PC-3 (cell line): ENCODE results near the gene IKBKE. TPM values are rescaled to one million over a fixed set of nuclear protein-coding genes. Genes with fewer than 3 reads are reported as not detected.

ENCODE experiments used
- ATAC-seq: fragments of 200-7000 bp; cut with Tn5 transposase; 2 replicates; pipeline ENCODE4 v1.9.1; 2020; ENCODE audit warnings: mild to moderate bottlenecking, moderate library complexity
- BruUV-seq: library from RNA; stranded (reverse); fragments of 400-500 nt; replicated peaks from 2 replicates; lab custom pipeline; 2021; lab: Mats Ljungman, UMichigan
- CTCF ChIA-PET: fragments of 300-600 bp; sonication (Branson Sonifier 250); formaldehyde crosslinking; loops from one replicate; lab custom pipeline; 2022; ENCODE audit warnings: antibody characterized with exemption; lab: Charles Lee
- POLR2A ChIA-PET: fragments of 300-600 bp; sonication (Branson Sonifier 250); formaldehyde crosslinking; loops from one replicate; lab custom pipeline; 2022; ENCODE audit warnings: antibody characterized with exemption; ENCODE audit not compliant: unreplicated experiment; lab: Charles Lee
- DNase-seq: peaks from one replicate; pipeline ENCODE4 v3.0.0-alpha.2; 2015
- H2AFZ ChIP-seq: fragments of 300-600 bp; sonication (generic); 2 replicates; pipeline ENCODE4 v1.6.0; 2016; ENCODE audit warnings: antibody characterized with exemption, low read length
- H3F3A ChIP-seq: fragments of 300-600 bp; sonication (generic); one replicate; pipeline ENCODE4 v1.6.0; 2017; ENCODE audit warnings: antibody characterized with exemption, low read length, control low read depth, mild to moderate bottlenecking; ENCODE audit not compliant: unreplicated experiment
- H3K27ac ChIP-seq: fragments of 300-600 bp; sonication (generic); 2 replicates; pipeline ENCODE4 v1.5.1; 2016; ENCODE audit warnings: mild to moderate bottlenecking, low read length
- H3K27me3 ChIP-seq: fragments of 300-600 bp; sonication (generic); 2 replicates; pipeline ENCODE4 v1.6.1; 2016; ENCODE audit warnings: low read length, mixed read lengths
- H3K36me3 ChIP-seq: fragments of 300-600 bp; sonication (generic); 2 replicates; pipeline ENCODE4 v1.6.1; 2016; ENCODE audit warnings: low read depth, mixed run types, low read length, mixed read lengths
- H3K4me1 ChIP-seq: fragments of 300-600 bp; sonication (generic); 2 replicates; pipeline ENCODE4 v1.5.1; 2016; ENCODE audit warnings: low read length; ENCODE audit not compliant: insufficient read depth
- H3K4me2 ChIP-seq: fragments of 300-600 bp; sonication (generic); 2 replicates; pipeline ENCODE4 v1.6.0; 2016; ENCODE audit warnings: low read length
- H3K4me3 ChIP-seq: fragments of 300-600 bp; sonication (generic); 2 replicates; pipeline ENCODE4 v1.5.1; 2016; ENCODE audit warnings: mild to moderate bottlenecking, low read length, mixed read lengths
- H3K79me2 ChIP-seq: fragments of 300-600 bp; sonication (generic); 2 replicates; pipeline ENCODE4 v1.6.1; 2017; ENCODE audit warnings: low read length, mixed read lengths
- H3K9ac ChIP-seq: fragments of 300-600 bp; sonication (generic); 2 replicates; pipeline ENCODE4 v1.6.0; 2016; ENCODE audit warnings: mild to moderate bottlenecking, low read length
- H3K9me2 ChIP-seq: fragments of 300-600 bp; sonication (generic); replicated peaks from 2 replicates; pipeline ENCODE4 v1.6.1; 2016; ENCODE audit warnings: mixed run types, low read length, mixed read lengths
- H3K9me3 ChIP-seq: fragments of 300-600 bp; sonication (generic); 2 replicates; pipeline ENCODE4 v1.6.1; 2016; ENCODE audit warnings: low read length, mixed read lengths
- H4K20me1 ChIP-seq: fragments of 300-600 bp; sonication (generic); 2 replicates; pipeline ENCODE4 v1.6.1; 2016; ENCODE audit warnings: low read length, mixed read lengths
- EZH2 ChIP-seq: fragments of 300-600 bp; sonication (generic); IDR thresholded peaks from one replicate; pipeline ENCODE4 v1.6.1; 2017; ENCODE audit warnings: antibody characterized with exemption, mild to moderate bottlenecking, low read length; ENCODE audit not compliant: unreplicated experiment
- EZH2phosphoT487 ChIP-seq: fragments of 300-600 bp; sonication (generic); IDR thresholded peaks from 2 replicates; pipeline ENCODE4 v1.6.1; 2018; ENCODE audit warnings: mild to moderate bottlenecking, antibody characterized with exemption, low read length, borderline replicate concordance
- intact Hi-C: fragments of 100-400 bp; cut with micrococcal nuclease; formaldehyde crosslinking; loops from 2 replicates; pipeline ENCODE4 v1.9.0; 2023
- total RNA-seq: library from RNA; depleted of rRNA; stranded (reverse); fragments of >200 nt; gene quantifications from 2 replicates; pipeline ENCODE4 v1.2.3, GENCODE V29; 2014
- TF ChIP-seq, protein P1 (sequence below): fragments of 300-600 bp; sonication (generic); conservative IDR thresholded peaks from 2 replicates; pipeline ENCODE4 v1.5.1; 2017; ENCODE audit warnings: antibody characterized with exemption, low read depth, mild to moderate bottlenecking, low read length

The IKBKE gene
- total RNA-seq, 1 experiment from 2014 or later: 28.3 TPM

DNA sequence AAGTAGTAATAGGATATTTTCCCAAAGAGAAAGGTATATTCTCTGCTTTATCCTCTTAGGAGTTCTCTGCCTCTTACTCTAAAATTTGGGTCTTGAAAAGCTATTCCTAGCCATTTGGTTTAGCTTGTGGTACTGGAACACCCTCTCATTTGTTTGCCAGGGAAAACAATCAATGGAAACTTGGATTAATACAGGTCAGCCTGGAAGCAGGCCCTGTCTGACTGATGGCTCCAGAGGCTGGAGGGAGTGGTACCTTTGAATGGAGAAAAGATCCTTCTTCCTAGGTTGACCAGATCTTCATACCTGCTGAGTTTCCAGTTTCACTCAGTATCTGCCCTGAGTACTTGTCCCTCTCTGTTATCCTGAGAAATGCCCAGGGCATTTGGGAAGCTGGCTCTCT, 31.7 kb upstream of the IKBKE start:
- no peaks in the 10 kb centered on the region for H3K79me2 ChIP-seq
- H3K9ac ChIP-seq: no peak overlapping the region
- no peaks in the 10 kb centered on the region for H3K9me3 ChIP-seq
- ChIA-PET POLR2A (interaction anchor here (0.6 kb wide), 1 partner anchor 1273 kb away, joined by 7 read pairs; no protein-coding TSS in a partner anchor), CTCF (interaction anchor here (0.6 kb wide), 1 partner anchor 507 kb away, joined by 3 read pairs; no protein-coding TSS in a partner anchor)
- no peak overlapping the region for H2AFZ ChIP-seq
- DNase-seq (no peak), ATAC-seq (no peak)
- no peaks in the 10 kb centered on the region for H4K20me1 ChIP-seq
- no peak overlapping the region for H3K27ac ChIP-seq
- H3K36me3 ChIP-seq: peaks cover 18% of the 10 kb centered on the region; the same call in 1 of the 2 replicates
- TF ChIP-seq, protein P1, sequence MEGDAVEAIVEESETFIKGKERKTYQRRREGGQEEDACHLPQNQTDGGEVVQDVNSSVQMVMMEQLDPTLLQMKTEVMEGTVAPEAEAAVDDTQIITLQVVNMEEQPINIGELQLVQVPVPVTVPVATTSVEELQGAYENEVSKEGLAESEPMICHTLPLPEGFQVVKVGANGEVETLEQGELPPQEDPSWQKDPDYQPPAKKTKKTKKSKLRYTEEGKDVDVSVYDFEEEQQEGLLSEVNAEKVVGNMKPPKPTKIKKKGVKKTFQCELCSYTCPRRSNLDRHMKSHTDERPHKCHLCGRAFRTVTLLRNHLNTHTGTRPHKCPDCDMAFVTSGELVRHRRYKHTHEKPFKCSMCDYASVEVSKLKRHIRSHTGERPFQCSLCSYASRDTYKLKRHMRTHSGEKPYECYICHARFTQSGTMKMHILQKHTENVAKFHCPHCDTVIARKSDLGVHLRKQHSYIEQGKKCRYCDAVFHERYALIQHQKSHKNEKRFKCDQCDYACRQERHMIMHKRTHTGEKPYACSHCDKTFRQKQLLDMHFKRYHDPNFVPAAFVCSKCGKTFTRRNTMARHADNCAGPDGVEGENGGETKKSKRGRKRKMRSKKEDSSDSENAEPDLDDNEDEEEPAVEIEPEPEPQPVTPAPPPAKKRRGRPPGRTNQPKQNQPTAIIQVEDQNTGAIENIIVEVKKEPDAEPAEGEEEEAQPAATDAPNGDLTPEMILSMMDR: no peak
- TF ChIP-seq EZH2: no peak
- peaks cover 8% of the 10 kb centered on the region; the same call in 1 of the 2 replicates for H3K4me1 ChIP-seq
- intact Hi-C loops: no loop called here
- no peaks in the 10 kb centered on the region for H3K27me3 ChIP-seq
- BruUV-seq: no TSS peak
- H3K4me3 ChIP-seq: no peak overlapping the region
- no peaks in the 10 kb centered on the region for H3F3A ChIP-seq
- no peak overlapping the region for H3K4me2 ChIP-seq
- H3K9me2 ChIP-seq: no peaks in the 10 kb centered on the region

DNA sequence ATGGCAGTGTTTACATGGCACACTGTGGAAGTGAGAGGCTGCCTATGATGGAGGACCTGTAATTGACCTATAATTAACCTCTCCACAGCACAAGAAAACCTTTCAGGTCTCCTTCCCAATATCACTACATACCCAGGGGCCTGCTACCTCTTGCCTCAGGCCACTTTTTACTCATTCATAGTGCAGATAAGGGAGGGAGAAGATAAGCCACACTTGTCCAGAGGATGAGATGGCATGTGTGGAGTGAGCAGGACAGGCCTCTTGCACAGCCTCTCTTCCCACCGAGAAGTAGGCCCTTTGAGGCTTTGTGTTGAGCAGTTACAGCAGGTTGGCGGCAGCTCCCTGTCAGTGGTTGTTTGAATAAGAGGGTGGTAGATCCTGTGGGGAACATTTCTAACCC, 31.1 kb upstream of the IKBKE start:
- Histone ChIP-seq H3K79me2 (no peaks in the 10 kb centered on the region), H2AFZ (no peak overlapping the region), H3K9ac (no peak overlapping the region), H3F3A (no peaks in the 10 kb centered on the region), H3K4me2 (no peak overlapping the region), H3K27me3 (no peaks in the 10 kb centered on the region), H4K20me1 (no peaks in the 10 kb centered on the region), H3K36me3 (peaks cover 18% of the 10 kb centered on the region; the same call in 1 of the 2 replicates), H3K9me2 (no peaks in the 10 kb centered on the region), H3K9me3 (no peaks in the 10 kb centered on the region), H3K4me3 (no peak overlapping the region), H3K27ac (no peak overlapping the region), H3K4me1 (peaks cover 8% of the 10 kb centered on the region; the same call in 1 of the 2 replicates)
- TF ChIP-seq, protein P1: no peak
- TF ChIP-seq EZH2: no peak
- no peak for TF ChIP-seq EZH2phosphoT487
- no peak for ATAC-seq
- intact Hi-C loops: no loop called here
- ChIA-PET POLR2A (no interaction called here), CTCF (interaction anchor here (0.6 kb wide), 1 partner anchor 508 kb away, joined by 3 read pairs; no protein-coding TSS in a partner anchor)
- DNase-seq: no peak
- BruUV-seq: no TSS peak

DNA sequence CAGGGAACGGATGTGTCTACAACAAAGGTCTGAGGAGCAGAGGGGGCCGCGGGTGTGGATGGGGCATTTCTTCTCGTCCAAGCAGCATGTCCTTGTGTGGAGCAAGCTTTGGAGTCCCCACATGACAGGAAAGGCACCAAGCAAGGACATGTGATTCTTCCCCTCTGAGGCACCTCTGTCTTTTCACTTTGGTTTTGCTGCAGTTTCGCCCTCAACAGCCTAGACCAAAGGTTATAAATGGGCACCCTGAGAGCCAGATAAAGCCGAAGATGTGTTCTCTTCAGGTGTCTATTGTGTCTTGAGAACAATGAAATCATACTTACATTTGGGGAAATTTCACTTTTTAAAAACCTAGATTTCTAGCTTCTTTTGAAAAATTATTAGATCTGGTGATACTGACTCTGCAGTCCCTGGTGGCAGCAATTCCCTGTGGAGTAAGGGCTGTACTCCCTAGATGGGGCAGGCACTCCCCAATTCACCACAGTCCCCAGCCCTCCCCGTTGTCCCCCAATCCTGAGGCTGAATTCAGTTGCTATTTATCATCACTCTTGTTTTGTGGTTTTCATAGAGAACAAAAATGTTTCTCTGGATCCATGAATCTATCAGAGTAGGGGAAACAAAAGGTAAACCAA, 28.8 kb upstream of the IKBKE start:
- Histone ChIP-seq H3K36me3 (peaks cover 18% of the 10 kb centered on the region; the same call in 1 of the 2 replicates), H3K27ac (no peak overlapping the region)
- BruUV-seq: no TSS peak

More for the DNA sequence above, 28.8 kb upstream of the IKBKE start:
- Histone ChIP-seq H4K20me1 (no peaks in the 10 kb centered on the region), H3K4me3 (no peak overlapping the region), H3K9ac (no peak overlapping the region), H3K79me2 (no peaks in the 10 kb centered on the region), H3K9me2 (no peaks in the 10 kb centered on the region), H3K9me3 (no peaks in the 10 kb centered on the region), H2AFZ (no peak overlapping the region), H3K4me2 (no peak overlapping the region), H3K27me3 (no peaks in the 10 kb centered on the region), H3K4me1 (peaks cover 8% of the 10 kb centered on the region; the same call in 1 of the 2 replicates), H3F3A (no peaks in the 10 kb centered on the region)
- intact Hi-C loops: no loop called here
- ATAC-seq: no peak
- no peak for DNase-seq
- CTCF ChIA-PET: no interaction called here
- TF ChIP-seq EZH2 (no peak), EZH2phosphoT487 (no peak)
- TF ChIP-seq, protein P1: no peak
- POLR2A ChIA-PET: no interaction called here
